ENCODE data around the gene ZBTB3. TPM values are rescaled to one million over a fixed set of nuclear protein-coding genes. Genes with fewer than 3 reads are reported as not detected.

ZBTB3 gene
- total RNA-seq, 1 experiment from 2014 or later: 43.4 TPM

- no peak overlapping the region for H2AFZ ChIP-seq (ENCODE audit: low read length)
- H3K79me2 ChIP-seq (ENCODE audit: insufficient read depth, low read length): peaks cover 3% of the 10 kb centered on the region; the same call in 1 of the 2 replicates
- no peak overlapping the region for H2BK5ac ChIP-seq (ENCODE audit: insufficient read length, low read length)
- peaks cover 4% of the 10 kb centered on the region for H3K23me2 ChIP-seq (ENCODE audit: insufficient read length, low read depth, low read length, poor library complexity, severe bottlenecking)
- H3K27me3 Mint-ChIP-seq (ENCODE audit: low read depth): no peaks in the 10 kb centered on the region
- H3K56ac ChIP-seq (ENCODE audit: insufficient read length, low read depth, low read length): no peak overlapping the region
- no peak overlapping the region for H3K27ac ChIP-seq (ENCODE audit: insufficient read length, low read depth, low read length)
- no peak overlapping the region for H3K9ac ChIP-seq (ENCODE audit: extremely low read depth, insufficient read length, low read length)
- no peak overlapping the region for H2BK120ac ChIP-seq (ENCODE audit: low read depth, low read length, poor library complexity, severe bottlenecking)
- peak overlapping the region in 2 of 3 experiments; percentile 39 to 85; a peak in 3 of 7 replicates for H3K27ac Mint-ChIP-seq
- H3K14ac ChIP-seq (ENCODE audit: insufficient read depth, low read length): no peak overlapping the region
- no peaks in the 10 kb centered on the region; a peak in 1 of 5 replicates for H3K9me3 Mint-ChIP-seq
- peaks cover 4 to 7% of the 10 kb centered on the region in 2 experiments for H3K4me1 Mint-ChIP-seq
- H2AK5ac ChIP-seq (ENCODE audit: insufficient read length, low read length): no peak overlapping the region
- no peak overlapping the region for H4K91ac ChIP-seq (ENCODE audit: insufficient read length, low read depth, low read length)
- no peak overlapping the region for H2BK12ac ChIP-seq (ENCODE audit: insufficient read length, low read depth, low read length)
- no peak overlapping the region for H3T11ph ChIP-seq (ENCODE audit: low read length)
- H3K4me3 Mint-ChIP-seq: no peak overlapping the region
- H3K27me3 ChIP-seq (ENCODE audit: insufficient read depth, low read length): no peaks in the 10 kb centered on the region
- DNase-seq: no peak
- no peaks in the 10 kb centered on the region for H3K4me1 ChIP-seq (ENCODE audit: insufficient read depth, low read length)
- H3K79me1 ChIP-seq (ENCODE audit: insufficient read depth, low read depth, low read length, poor library complexity, severe bottlenecking): no peaks in the 10 kb centered on the region
- no peak overlapping the region for H4K5ac ChIP-seq (ENCODE audit: insufficient read length, low read depth, low read length)
- no peak overlapping the region for H2BK15ac ChIP-seq (ENCODE audit: low read depth, low read length)
- no peak overlapping the region for H3K18ac ChIP-seq (ENCODE audit: insufficient read length, low read depth, low read length)
- H3K4ac ChIP-seq (ENCODE audit: low read depth, low read length): no peak overlapping the region
- H3K4me2 ChIP-seq (ENCODE audit: insufficient read depth, insufficient read length, low read length): no peak overlapping the region
- H4K8ac ChIP-seq (replicated peaks; ENCODE audit: insufficient read length, low read depth, low read length): no peak overlapping the region
- H4K20me1 ChIP-seq (ENCODE audit: control insufficient read depth, insufficient read depth, insufficient read length): no peaks in the 10 kb centered on the region
- TF ChIP-seq, protein P1, sequence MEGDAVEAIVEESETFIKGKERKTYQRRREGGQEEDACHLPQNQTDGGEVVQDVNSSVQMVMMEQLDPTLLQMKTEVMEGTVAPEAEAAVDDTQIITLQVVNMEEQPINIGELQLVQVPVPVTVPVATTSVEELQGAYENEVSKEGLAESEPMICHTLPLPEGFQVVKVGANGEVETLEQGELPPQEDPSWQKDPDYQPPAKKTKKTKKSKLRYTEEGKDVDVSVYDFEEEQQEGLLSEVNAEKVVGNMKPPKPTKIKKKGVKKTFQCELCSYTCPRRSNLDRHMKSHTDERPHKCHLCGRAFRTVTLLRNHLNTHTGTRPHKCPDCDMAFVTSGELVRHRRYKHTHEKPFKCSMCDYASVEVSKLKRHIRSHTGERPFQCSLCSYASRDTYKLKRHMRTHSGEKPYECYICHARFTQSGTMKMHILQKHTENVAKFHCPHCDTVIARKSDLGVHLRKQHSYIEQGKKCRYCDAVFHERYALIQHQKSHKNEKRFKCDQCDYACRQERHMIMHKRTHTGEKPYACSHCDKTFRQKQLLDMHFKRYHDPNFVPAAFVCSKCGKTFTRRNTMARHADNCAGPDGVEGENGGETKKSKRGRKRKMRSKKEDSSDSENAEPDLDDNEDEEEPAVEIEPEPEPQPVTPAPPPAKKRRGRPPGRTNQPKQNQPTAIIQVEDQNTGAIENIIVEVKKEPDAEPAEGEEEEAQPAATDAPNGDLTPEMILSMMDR (conservative IDR thresholded peaks at IDR 0.05): no peak
- no peak overlapping the region for H3K23ac ChIP-seq (ENCODE audit: insufficient read length, low read depth, low read length)
- H3K9me3 ChIP-seq (ENCODE audit: control insufficient read depth, low read depth, low read length): no peaks in the 10 kb centered on the region
- peaks cover 32 to 58% (median 52%) of the 10 kb centered on the region in 3 experiments for H3K36me3 Mint-ChIP-seq (ENCODE audit: insufficient read depth in 1 of 3, low read depth in 3 of 3)
- H2BK20ac ChIP-seq (ENCODE audit: low read depth, low read length, poor library complexity, severe bottlenecking): no peak overlapping the region
- no CpG with 5 or more reads among the region's 17 CpGs for WGBS (ENCODE audit: extremely low coverage, insufficient read length, low lambda C conversion rate)
Observed at GRCh38 chr11:62775646-62776045, 21.7 kb upstream of the ZBTB3 start.
